Measurements from ENCODE around the gene DRD1. TPM values are rescaled to one million over a fixed set of nuclear protein-coding genes. Genes with fewer than 3 reads are reported as not detected.

The DRD1 gene
- total and polyA plus RNA-seq, 2 of the 4 experiments (the other 2 are of a cell fraction) = 0.18 to 0.19 TPM

DNA sequence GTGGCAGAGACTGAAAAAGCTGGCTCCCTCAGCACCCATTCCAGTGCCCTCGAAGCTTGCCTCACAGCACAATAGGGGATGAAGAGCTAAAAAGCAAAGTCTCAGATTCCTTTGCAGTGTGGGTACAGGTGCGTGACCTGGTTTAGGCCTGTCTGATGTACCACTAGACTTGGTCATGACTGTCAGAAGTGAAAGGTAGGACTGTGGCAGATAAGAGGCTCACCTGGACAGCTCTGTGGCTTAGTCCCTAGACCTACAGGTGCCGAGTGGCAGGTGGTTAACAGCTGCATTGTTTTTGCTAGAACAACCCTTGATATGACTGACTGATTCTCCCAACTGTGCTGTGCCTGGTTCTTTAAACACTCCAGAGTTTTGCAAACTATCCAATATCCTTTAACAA lies 19.7 kb upstream of the DRD1 start:
- Histone ChIP-seq H4K5ac (ENCODE audit: low read depth, low read length) (no peak overlapping the region), H3K23ac (ENCODE audit: low read depth, low read length) (no peak overlapping the region), H3K4me3 (ENCODE audit: insufficient read depth, low read depth, low read length) (no peak overlapping the region), H4K91ac (ENCODE audit: insufficient read depth, low read depth, low read length) (no peak overlapping the region), H3K4me2 (ENCODE audit: low read depth, low read length) (no peak overlapping the region), H3K4ac (ENCODE audit: low read depth, low read length) (no peak overlapping the region), H3K56ac (ENCODE audit: extremely low read depth, insufficient read depth, low read length) (no peak overlapping the region), H3K14ac (replicated peaks; ENCODE audit: low read depth, low read length) (no peak overlapping the region), H3K9ac (ENCODE audit: low read depth, low read length) (no peak overlapping the region), H2BK5ac (ENCODE audit: low read depth, low read length, poor library complexity, severe bottlenecking) (no peak overlapping the region), H2AK9ac (replicated peaks; ENCODE audit: low read depth, low read length, poor library complexity) (no peak overlapping the region), H2BK120ac (ENCODE audit: low read depth, low read length) (no peak overlapping the region), H3K18ac (ENCODE audit: low read depth, low read length) (no peak overlapping the region), H3K9me3 (ENCODE audit: control insufficient read depth, insufficient read depth, low read length) (no peaks in the 10 kb centered on the region), H2AK5ac (ENCODE audit: low read depth, low read length) (no peak overlapping the region), H2AFZ (replicated peaks; ENCODE audit: low read length, poor library complexity) (no peak overlapping the region), H2BK20ac (ENCODE audit: low read depth, low read length) (no peak overlapping the region), H4K20me1 (ENCODE audit: insufficient read depth, low read length) (no peaks in the 10 kb centered on the region), H2BK15ac (ENCODE audit: low read depth, low read length) (no peak overlapping the region), H3K9me1 (ENCODE audit: insufficient read depth, low read length) (no peaks in the 10 kb centered on the region), H4K8ac (ENCODE audit: low read depth in 2 of 2, low read length in 2 of 2) (no peak overlapping the region), H3K36me3 (ENCODE audit: control insufficient read depth, insufficient read depth, low read length) (no peaks in the 10 kb centered on the region), H3K79me1 (ENCODE audit: low read depth in 1 of 2, low read length in 2 of 2) (no peaks in the 10 kb centered on the region), H3K27ac (ENCODE audit: insufficient read depth, low read length) (no peak overlapping the region), H3K4me1 (ENCODE audit: control insufficient read depth, insufficient read depth, low read length) (peaks cover 2% of the 10 kb centered on the region; the same call in 1 of the 2 replicates), H3K27me3 (ENCODE audit: control insufficient read depth, insufficient read depth, low read length) (peaks cover 10% of the 10 kb centered on the region; the same call in 1 of the 2 replicates)
- intact Hi-C loops (cut with micrococcal nuclease) (no loop called here), dilution Hi-C loops (cut with HindIII; ENCODE audit: low sequenced_read_pairs, unreplicated experiment) (no loop called here), in situ Hi-C loops (cut with MboI; ENCODE audit: low sequenced_read_pairs) (no loop called here)
- POLR2A ChIA-PET (ENCODE audit: unreplicated experiment) = no interaction called here
- ATAC-seq (ENCODE audit: low read depth) = no peak
- TF ChIP-seq CEBPB (IDR thresholded peaks at IDR 0.05; ENCODE audit: low read depth, low read length) = no peak
- TF ChIP-seq MAZ (IDR thresholded peaks at IDR 0.05; ENCODE audit: borderline replicate concordance, low read depth, low read length) = no peak
- TF ChIP-seq, protein P1, sequence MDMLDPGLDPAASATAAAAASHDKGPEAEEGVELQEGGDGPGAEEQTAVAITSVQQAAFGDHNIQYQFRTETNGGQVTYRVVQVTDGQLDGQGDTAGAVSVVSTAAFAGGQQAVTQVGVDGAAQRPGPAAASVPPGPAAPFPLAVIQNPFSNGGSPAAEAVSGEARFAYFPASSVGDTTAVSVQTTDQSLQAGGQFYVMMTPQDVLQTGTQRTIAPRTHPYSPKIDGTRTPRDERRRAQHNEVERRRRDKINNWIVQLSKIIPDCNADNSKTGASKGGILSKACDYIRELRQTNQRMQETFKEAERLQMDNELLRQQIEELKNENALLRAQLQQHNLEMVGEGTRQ (IDR thresholded peaks at IDR 0.05; ENCODE audit: low read depth, low read length) = no peak
- no peak for TF ChIP-seq RFX5 (IDR thresholded peaks at IDR 0.05; ENCODE audit: low read depth, low read length)
- TF ChIP-seq NFE2L2 (IDR thresholded peaks at IDR 0.05; ENCODE audit: low read depth, low read length) = no peak
- no peak for TF ChIP-seq CHD1 (IDR thresholded peaks at IDR 0.05; ENCODE audit: low read depth, low read length)
- no peak for TF ChIP-seq BHLHE40 (IDR thresholded peaks at IDR 0.05; ENCODE audit: low read depth, low read length)
- TF ChIP-seq SMC3 (IDR thresholded peaks at IDR 0.05; ENCODE audit: low read depth, low read length) = no peak
- TF ChIP-seq MXI1 (IDR thresholded peaks at IDR 0.05; ENCODE audit: borderline replicate concordance, low read depth, low read length) = no peak
- TF ChIP-seq, protein P2, sequence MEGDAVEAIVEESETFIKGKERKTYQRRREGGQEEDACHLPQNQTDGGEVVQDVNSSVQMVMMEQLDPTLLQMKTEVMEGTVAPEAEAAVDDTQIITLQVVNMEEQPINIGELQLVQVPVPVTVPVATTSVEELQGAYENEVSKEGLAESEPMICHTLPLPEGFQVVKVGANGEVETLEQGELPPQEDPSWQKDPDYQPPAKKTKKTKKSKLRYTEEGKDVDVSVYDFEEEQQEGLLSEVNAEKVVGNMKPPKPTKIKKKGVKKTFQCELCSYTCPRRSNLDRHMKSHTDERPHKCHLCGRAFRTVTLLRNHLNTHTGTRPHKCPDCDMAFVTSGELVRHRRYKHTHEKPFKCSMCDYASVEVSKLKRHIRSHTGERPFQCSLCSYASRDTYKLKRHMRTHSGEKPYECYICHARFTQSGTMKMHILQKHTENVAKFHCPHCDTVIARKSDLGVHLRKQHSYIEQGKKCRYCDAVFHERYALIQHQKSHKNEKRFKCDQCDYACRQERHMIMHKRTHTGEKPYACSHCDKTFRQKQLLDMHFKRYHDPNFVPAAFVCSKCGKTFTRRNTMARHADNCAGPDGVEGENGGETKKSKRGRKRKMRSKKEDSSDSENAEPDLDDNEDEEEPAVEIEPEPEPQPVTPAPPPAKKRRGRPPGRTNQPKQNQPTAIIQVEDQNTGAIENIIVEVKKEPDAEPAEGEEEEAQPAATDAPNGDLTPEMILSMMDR (conservative IDR thresholded peaks at IDR 0.05; ENCODE audit: low read depth, low read length) = no peak
- no peak for TF ChIP-seq RCOR1 (IDR thresholded peaks at IDR 0.05; ENCODE audit: insufficient replicate concordance, low read length)
- TF ChIP-seq POLR2A (IDR thresholded peaks at IDR 0.05; ENCODE audit: low read depth, low read length) = no peak
- no peak for TF ChIP-seq FOS (IDR thresholded peaks at IDR 0.05; ENCODE audit: low read depth, low read length)
- TF ChIP-seq RAD21 (IDR thresholded peaks at IDR 0.05; ENCODE audit: low read length) = no peak
- no peak for TF ChIP-seq MAFK (IDR thresholded peaks at IDR 0.05; ENCODE audit: low read depth, low read length)
- TF ChIP-seq, protein P3, sequence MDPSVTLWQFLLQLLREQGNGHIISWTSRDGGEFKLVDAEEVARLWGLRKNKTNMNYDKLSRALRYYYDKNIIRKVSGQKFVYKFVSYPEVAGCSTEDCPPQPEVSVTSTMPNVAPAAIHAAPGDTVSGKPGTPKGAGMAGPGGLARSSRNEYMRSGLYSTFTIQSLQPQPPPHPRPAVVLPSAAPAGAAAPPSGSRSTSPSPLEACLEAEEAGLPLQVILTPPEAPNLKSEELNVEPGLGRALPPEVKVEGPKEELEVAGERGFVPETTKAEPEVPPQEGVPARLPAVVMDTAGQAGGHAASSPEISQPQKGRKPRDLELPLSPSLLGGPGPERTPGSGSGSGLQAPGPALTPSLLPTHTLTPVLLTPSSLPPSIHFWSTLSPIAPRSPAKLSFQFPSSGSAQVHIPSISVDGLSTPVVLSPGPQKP (IDR thresholded peaks at IDR 0.05; ENCODE audit: borderline replicate concordance, low read depth, low read length) = no peak
- CTCF ChIA-PET = interaction anchor here (1.5 to 2.1 kb wide), 3 partner anchors 13 to 323 kb away, joined by 3 to 16 read pairs (median 4); no protein-coding TSS in a partner anchor
- no peak for DNase-seq
- no TSS peak for BruUV-seq (replicated peaks)
- WGBS, 2 experiments (ENCODE audit: extremely low coverage in 2 of 2, insufficient read length in 1 of 2) = no CpG with 5 or more reads among the region's 3 CpGs

All from IMR-90 (cell line).